ENCODE measurements around the gene LRRC4C.

- TF ChIP-seq, protein P1, sequence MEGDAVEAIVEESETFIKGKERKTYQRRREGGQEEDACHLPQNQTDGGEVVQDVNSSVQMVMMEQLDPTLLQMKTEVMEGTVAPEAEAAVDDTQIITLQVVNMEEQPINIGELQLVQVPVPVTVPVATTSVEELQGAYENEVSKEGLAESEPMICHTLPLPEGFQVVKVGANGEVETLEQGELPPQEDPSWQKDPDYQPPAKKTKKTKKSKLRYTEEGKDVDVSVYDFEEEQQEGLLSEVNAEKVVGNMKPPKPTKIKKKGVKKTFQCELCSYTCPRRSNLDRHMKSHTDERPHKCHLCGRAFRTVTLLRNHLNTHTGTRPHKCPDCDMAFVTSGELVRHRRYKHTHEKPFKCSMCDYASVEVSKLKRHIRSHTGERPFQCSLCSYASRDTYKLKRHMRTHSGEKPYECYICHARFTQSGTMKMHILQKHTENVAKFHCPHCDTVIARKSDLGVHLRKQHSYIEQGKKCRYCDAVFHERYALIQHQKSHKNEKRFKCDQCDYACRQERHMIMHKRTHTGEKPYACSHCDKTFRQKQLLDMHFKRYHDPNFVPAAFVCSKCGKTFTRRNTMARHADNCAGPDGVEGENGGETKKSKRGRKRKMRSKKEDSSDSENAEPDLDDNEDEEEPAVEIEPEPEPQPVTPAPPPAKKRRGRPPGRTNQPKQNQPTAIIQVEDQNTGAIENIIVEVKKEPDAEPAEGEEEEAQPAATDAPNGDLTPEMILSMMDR (IDR thresholded peaks at IDR 0.05): no peak
- TF ChIP-seq POLR2A (IDR thresholded peaks at IDR 0.05) (no peak), EP300 (IDR thresholded peaks at IDR 0.05) (no peak), POLR2AphosphoS5 (IDR thresholded peaks at IDR 0.05) (no peak)
These were observed 1364.5 kb downstream of the LRRC4C start for GRCh38 chr11:40094954-40095353.
